UCSD-AML1 (cell line): ENCODE measurements around the gene GNAQ.

Experiments
- DNase-seq: peaks from one replicate; lab custom pipeline; 2025; ENCODE audit not compliant: unreplicated experiment; lab: John Stamatoyannopoulos, UW

The GNAQ gene

GRCh38 chr9:78031893-78032729, 500 bp upstream of the GNAQ start:
- DNase-seq, result peak; percentile 91

GRCh38 chr9:78030553-78031443, 813 bp downstream of the GNAQ start:
- DNase-seq, result peak; percentile 74

- peak; percentile 74 for DNase-seq
Measured at GRCh38 chr9:78030296-78030552, 1.4 kb downstream of the GNAQ start.

- no peak for DNase-seq
Measured at GRCh38 chr9:78029551-78030295, 1.9 kb downstream of the GNAQ start.

GRCh38 chr9:78028926-78029325, 2.7 kb downstream of the GNAQ start:
- DNase-seq, result no peak

- DNase-seq, result no peak
Measured at GRCh38 chr9:78026947-78027346, 4.7 kb downstream of the GNAQ start.

GRCh38 chr9:78026416-78026815, 5.2 kb downstream of the GNAQ start:
- DNase-seq, result no peak

GRCh38 chr9:78025186-78025585, 6.4 kb downstream of the GNAQ start:
- no peak for DNase-seq

GRCh38 chr9:78023003-78023741, 8.4 kb downstream of the GNAQ start:
- DNase-seq, result peak; percentile 42

GRCh38 chr9:78021697-78022096, 9.9 kb downstream of the GNAQ start:
- DNase-seq, result peak; percentile 77

GRCh38 chr9:78017190-78017693, 14.4 kb downstream of the GNAQ start:
- DNase-seq, result no peak

GRCh38 chr9:78015241-78015640, 16.4 kb downstream of the GNAQ start:
- DNase-seq, result no peak

- DNase-seq, result no peak
Measured at GRCh38 chr9:78014776-78015175, 16.8 kb downstream of the GNAQ start.

- no peak for DNase-seq
Measured at GRCh38 chr9:78013934-78014333, 17.7 kb downstream of the GNAQ start.

- DNase-seq, result no peak
Measured at GRCh38 chr9:78011049-78011448, 20.6 kb downstream of the GNAQ start.

- DNase-seq, result no peak
Measured at GRCh38 chr9:78010445-78010844, 21.2 kb downstream of the GNAQ start.

GRCh38 chr9:78009186-78009585, 22.4 kb downstream of the GNAQ start:
- DNase-seq, result no peak

GRCh38 chr9:78006734-78007133, 24.9 kb downstream of the GNAQ start:
- no peak for DNase-seq

- DNase-seq, result no peak
Measured at GRCh38 chr9:78005231-78006002, 26.2 kb downstream of the GNAQ start.
